ENCODE measurements around the gene C3orf62.

The C3orf62 gene

GRCh38 chr3:49276475-49277382 is at the start of gene C3orf62:
Gene C3orf62 (minus strand): TSS chr3:49277232. CDS start chr3:49276872, 360 bp downstream.
- DNase-seq = peak; percentile 84

GRCh38 chr3:49324768-49325167 is 47.7 kb upstream of the C3orf62 start:
- no peak for DNase-seq

GRCh38 chr3:49316696-49317457 is 39.8 kb upstream of the C3orf62 start:
- no peak for DNase-seq

- peak; percentile 43 for DNase-seq
Observed at GRCh38 chr3:49313896-49314688, 37.1 kb upstream of the C3orf62 start.

- DNase-seq = no peak
Observed at GRCh38 chr3:49311283-49311682, 34.3 kb upstream of the C3orf62 start.

- no peak for DNase-seq
Observed at GRCh38 chr3:49310677-49311076, 33.6 kb upstream of the C3orf62 start.

- DNase-seq = no peak
Observed at GRCh38 chr3:49305608-49306007, 28.6 kb upstream of the C3orf62 start.

- DNase-seq = no peak
Observed at GRCh38 chr3:49302613-49303012, 25.6 kb upstream of the C3orf62 start.

GRCh38 chr3:49300595-49300994 is 23.6 kb upstream of the C3orf62 start:
- no peak for DNase-seq

GRCh38 chr3:49298511-49298910 is 21.5 kb upstream of the C3orf62 start:
- no peak for DNase-seq

GRCh38 chr3:49296781-49297411 is 19.9 kb upstream of the C3orf62 start:
- DNase-seq = no peak

- peak; percentile 44 for DNase-seq
Observed at GRCh38 chr3:49295489-49296058, 18.5 kb upstream of the C3orf62 start.

GRCh38 chr3:49294343-49294742 is 17.3 kb upstream of the C3orf62 start:
- DNase-seq = no peak

- no peak for DNase-seq
Observed at GRCh38 chr3:49283997-49284396, 7.0 kb upstream of the C3orf62 start.

- peak; percentile 26 for DNase-seq
Observed at GRCh38 chr3:49279376-49279775, 2.3 kb upstream of the C3orf62 start.

GRCh38 chr3:49278548-49278947 is 1.5 kb upstream of the C3orf62 start:
- DNase-seq = no peak

- peak; percentile 8 for DNase-seq
Observed at GRCh38 chr3:49277383-49277775, 347 bp upstream of the C3orf62 start.

- no peak for DNase-seq
Observed at GRCh38 chr3:49273825-49274532, 3.1 kb downstream of the C3orf62 start.

GRCh38 chr3:49271047-49271446 is 6.0 kb downstream of the C3orf62 start:
- DNase-seq = no peak

GRCh38 chr3:49270156-49270500 is 6.9 kb downstream of the C3orf62 start:
- DNase-seq = no peak

- no peak for DNase-seq
Observed at GRCh38 chr3:49269443-49270155, 7.4 kb downstream of the C3orf62 start.

Data from fibroblast of skin of right quadriceps (primary cell).